ENCODE data around the gene EML1. TPM values are rescaled to one million over a fixed set of nuclear protein-coding genes. Genes with fewer than 3 reads are reported as not detected.

The EML1 gene
- total and polyA plus RNA-seq, 2 of the 13 experiments (the other 11 are each of a cell fraction or from before 2014, with no cell fraction given) = 0.59 to 1.7 TPM

GRCh38 chr14:99817331-99817730 lies 24.1 kb downstream of the EML1 start:
- in situ Hi-C loops (cut with HindIII; ENCODE audit: extremely low pct_ligation_motif_present, low pct_unique_long_range_greater_than_20kb) = no loop called here
- intact Hi-C loops (cut with micrococcal nuclease; ENCODE audit: unreplicated experiment) = no loop called here
- ChIA-PET CTCF (ENCODE audit: low intra/inter-chr PET ratio, low total read pairs) (no interaction called here), POLR2A (no interaction called here)
- Histone ChIP-seq H3K9me3 (ENCODE audit: low read length) (no peaks in the 10 kb centered on the region), H3K79me2 (ENCODE audit: insufficient read depth, low read length) (no peaks in the 10 kb centered on the region), H3K4me3 (replicated peaks in 1 of 3; ENCODE audit: insufficient read depth in 1 of 3, low read depth in 2 of 3, low read length in 3 of 3) (no peak overlapping the region), H3K4me1 (ENCODE audit: insufficient read depth, low read length) (no peaks in the 10 kb centered on the region), H4K20me1 (ENCODE audit: insufficient read depth, low read length) (no peaks in the 10 kb centered on the region), H2AFZ (ENCODE audit: low read length) (no peak overlapping the region), H3K9ac (ENCODE audit: insufficient read depth, low read depth, low read length) (no peak overlapping the region), H3K4me2 (ENCODE audit: low read depth, low read length) (no peak overlapping the region), H3K36me3 (replicated peaks in 1 of 2; ENCODE audit: control insufficient read depth in 1 of 2, insufficient read depth in 2 of 2, low read length in 2 of 2) (no peaks in the 10 kb centered on the region), H3K27me3 (ENCODE audit: control insufficient read depth in 1 of 2, insufficient read depth in 2 of 2, low read length in 2 of 2) (no peaks in the 10 kb centered on the region), H3K27ac (ENCODE audit: extremely low read length, insufficient read depth, low read length) (no peak overlapping the region)
- WGBS (ENCODE audit: low lambda C conversion rate) = 90% methylated on average over 6 of the region's 10 CpGs
- TF ChIP-seq ELK4 (CRISPR knock-in tag; IDR thresholded peaks at IDR 0.05; ENCODE audit: borderline replicate concordance) (no peak), ZNF724P (CRISPR knock-in tag; IDR thresholded peaks at IDR 0.05; ENCODE audit: borderline replicate concordance) (no peak), ZNF468 (CRISPR knock-in tag; IDR thresholded peaks at IDR 0.05) (no peak)
- BruUV-seq (replicated peaks) = no TSS peak
- DNase-seq (ENCODE audit: low spot score) = no peak
- ATAC-seq = no peak
- no peak for FAIRE-seq

- DNase-seq (ENCODE audit: low spot score) = no peak
- H3K79me2 ChIP-seq (ENCODE audit: insufficient read depth, low read length) = no peaks in the 10 kb centered on the region
- POLR2A ChIA-PET = no interaction called here
- CTCF ChIA-PET (ENCODE audit: low intra/inter-chr PET ratio, low total read pairs) = no interaction called here
- intact Hi-C loops (cut with micrococcal nuclease; ENCODE audit: unreplicated experiment) (no loop called here), in situ Hi-C loops (cut with HindIII; ENCODE audit: extremely low pct_ligation_motif_present, low pct_unique_long_range_greater_than_20kb) (no loop called here)
- H3K9me3 ChIP-seq (ENCODE audit: low read length) = no peaks in the 10 kb centered on the region
- no peak overlapping the region for H3K9ac ChIP-seq (ENCODE audit: insufficient read depth, low read depth, low read length)
- no peaks in the 10 kb centered on the region for H3K27me3 ChIP-seq (ENCODE audit: control insufficient read depth in 1 of 2, insufficient read depth in 2 of 2, low read length in 2 of 2)
- ATAC-seq = no peak
- H4K20me1 ChIP-seq (ENCODE audit: insufficient read depth, low read length) = no peaks in the 10 kb centered on the region
- H3K4me3 ChIP-seq (replicated peaks in 1 of 3; ENCODE audit: insufficient read depth in 1 of 3, low read depth in 2 of 3, low read length in 3 of 3) = no peak overlapping the region
- no peak overlapping the region for H3K4me2 ChIP-seq (ENCODE audit: low read depth, low read length)
- no peaks in the 10 kb centered on the region for H3K36me3 ChIP-seq (replicated peaks in 1 of 2; ENCODE audit: control insufficient read depth in 1 of 2, insufficient read depth in 2 of 2, low read length in 2 of 2)
- H3K4me1 ChIP-seq (ENCODE audit: insufficient read depth, low read length) = no peaks in the 10 kb centered on the region
- 50% methylated on average over 11 of the region's 11 CpGs for WGBS (ENCODE audit: low lambda C conversion rate)
- H3K27ac ChIP-seq (ENCODE audit: extremely low read length, insufficient read depth, low read length) = no peak overlapping the region
- no peak overlapping the region for H2AFZ ChIP-seq (ENCODE audit: low read length)
- no TSS peak for BruUV-seq (replicated peaks)
- no peak for FAIRE-seq
- TF ChIP-seq ZNF142 (CRISPR knock-in tag; IDR thresholded peaks at IDR 0.05) (no peak), NFIC (IDR thresholded peaks at IDR 0.05; ENCODE audit: low read length) (no peak), FOXK1 (CRISPR knock-in tag; IDR thresholded peaks at IDR 0.05; ENCODE audit: borderline replicate concordance, low read depth) (no peak), GATAD1 (CRISPR knock-in tag; IDR thresholded peaks at IDR 0.05) (no peak), ZNF430 (CRISPR knock-in tag; IDR thresholded peaks at IDR 0.05) (no peak), ZNF552 (CRISPR knock-in tag; IDR thresholded peaks at IDR 0.05; ENCODE audit: borderline replicate concordance) (no peak), ZBTB39 (CRISPR knock-in tag; IDR thresholded peaks at IDR 0.05) (no peak)
These were observed 25.4 kb downstream of the EML1 start for GRCh38 chr14:99818503-99819036.
